Gastrocnemius medialis (tissue), 4 donors: ENCODE results near the gene WDFY2.

Source experiments
- POLR2A ChIP-seq, 2 donors: fragments of 450-650 bp; IDR thresholded peaks; one replicate each; pipeline ENCODE4 v1.6.1; 2017; ENCODE audit warnings: antibody characterized with exemption in 2 of 2, mild to moderate bottlenecking in 2 of 2, moderate library complexity in 2 of 2
- TF ChIP-seq, protein P1 (sequence below), 5 experiments: fragments of 450-650 bp in 3 of 5; fragments of 200-600 bp in 2 of 5; sonication (generic) in 2 of 5; IDR thresholded peaks in 4 of 5; conservative IDR thresholded peaks in 1 of 5; 1 replicate in 4 of 5; 2 replicates in 1 of 5; pipeline ENCODE4 v1.5.1; 2016 to 2019; ENCODE audit warnings: antibody characterized with exemption in 5 of 5, mild to moderate bottlenecking in 3 of 5, moderate library complexity in 3 of 5

DNA sequence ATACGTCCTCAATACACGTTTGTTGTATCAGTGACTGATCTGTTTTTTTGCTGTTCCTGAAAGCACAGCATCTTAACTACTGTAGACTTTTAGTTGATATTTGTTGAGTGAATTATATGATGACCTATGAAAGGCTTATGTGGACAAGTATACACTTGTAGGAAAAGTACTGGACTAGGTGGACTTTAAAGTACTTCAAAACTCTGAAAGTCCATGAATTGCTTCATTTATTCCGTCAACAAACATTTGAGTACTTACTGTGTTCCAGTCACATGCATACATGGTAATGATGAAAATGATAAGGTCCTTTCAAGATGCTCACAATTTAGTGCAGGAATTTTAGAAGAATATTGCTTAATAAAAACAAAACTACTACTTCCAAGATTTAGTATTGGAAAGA lies 3.1 kb downstream of the WDFY2 start:
- TF ChIP-seq, protein P1, sequence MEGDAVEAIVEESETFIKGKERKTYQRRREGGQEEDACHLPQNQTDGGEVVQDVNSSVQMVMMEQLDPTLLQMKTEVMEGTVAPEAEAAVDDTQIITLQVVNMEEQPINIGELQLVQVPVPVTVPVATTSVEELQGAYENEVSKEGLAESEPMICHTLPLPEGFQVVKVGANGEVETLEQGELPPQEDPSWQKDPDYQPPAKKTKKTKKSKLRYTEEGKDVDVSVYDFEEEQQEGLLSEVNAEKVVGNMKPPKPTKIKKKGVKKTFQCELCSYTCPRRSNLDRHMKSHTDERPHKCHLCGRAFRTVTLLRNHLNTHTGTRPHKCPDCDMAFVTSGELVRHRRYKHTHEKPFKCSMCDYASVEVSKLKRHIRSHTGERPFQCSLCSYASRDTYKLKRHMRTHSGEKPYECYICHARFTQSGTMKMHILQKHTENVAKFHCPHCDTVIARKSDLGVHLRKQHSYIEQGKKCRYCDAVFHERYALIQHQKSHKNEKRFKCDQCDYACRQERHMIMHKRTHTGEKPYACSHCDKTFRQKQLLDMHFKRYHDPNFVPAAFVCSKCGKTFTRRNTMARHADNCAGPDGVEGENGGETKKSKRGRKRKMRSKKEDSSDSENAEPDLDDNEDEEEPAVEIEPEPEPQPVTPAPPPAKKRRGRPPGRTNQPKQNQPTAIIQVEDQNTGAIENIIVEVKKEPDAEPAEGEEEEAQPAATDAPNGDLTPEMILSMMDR (IDR thresholded peaks at IDR 0.05 in 4 of 5, conservative IDR thresholded peaks at IDR 0.05 in 1 of 5): no peak
- TF ChIP-seq POLR2A (IDR thresholded peaks at IDR 0.05): no peak
